H1 (cell line): ENCODE data around the gene PPIL6. TPM values are rescaled to one million over a fixed set of nuclear protein-coding genes. Genes with fewer than 3 reads are reported as not detected.
A peak's percentile ranks its signal among the peaks of the same experiment; 100 is the strongest.

Source experiments
- CTCF ChIA-PET: fragments of 300-600 bp; sonication (Branson Sonifier 250); formaldehyde crosslinking; loops from one replicate; lab custom pipeline; 2021; ENCODE audit not compliant: partially characterized antibody; lab: Charles Lee
- POLR2A ChIA-PET: fragments of 300-600 bp; sonication (Branson Sonifier 250); formaldehyde crosslinking; loops from one replicate; lab custom pipeline; 2021; ENCODE audit warnings: inconsistent platforms; ENCODE audit not compliant: partially characterized antibody; lab: Charles Lee
- DNase-seq, 2 experiments: peaks; one replicate each; pipeline versions ENCODE4 v3.0.0 to v3.0.0-alpha.2; 2010 to 2022; ENCODE audit warnings: low spot score in 2 of 2, low read depth in 1 of 2, mixed read lengths in 1 of 2
- FAIRE-seq: peaks from 2 replicates; lab custom pipeline; 2011; peaks lifted over from hg19 to GRCh38; lab: Jason Lieb, UNC
- H2AFZ ChIP-seq: 2 replicates; pipeline ENCODE4 v1.8.1; 2012; ENCODE audit warnings: low read length, inconsistent platforms
- H2AK5ac ChIP-seq: 2 replicates; pipeline ENCODE4 v1.6.1; 2013; ENCODE audit warnings: low read depth, low read length
- H2BK120ac ChIP-seq: replicated peaks from 2 replicates; pipeline ENCODE3; 2013; ENCODE audit warnings: low read depth, low read length, inconsistent platforms
- H2BK12ac ChIP-seq: 2 replicates; pipeline ENCODE4 v1.6.1; 2013; ENCODE audit warnings: low read depth, low read length
- H2BK15ac ChIP-seq: 2 replicates; pipeline ENCODE4 v1.6.1; 2013; ENCODE audit warnings: low read length
- H2BK20ac ChIP-seq: 2 replicates; pipeline ENCODE4 v1.6.1; 2013; ENCODE audit warnings: low read length
- H2BK5ac ChIP-seq: 2 replicates; pipeline ENCODE4 v1.6.1; 2013; ENCODE audit warnings: low read depth, low read length
- H3K14ac ChIP-seq: 2 replicates; pipeline ENCODE4 v1.6.1; 2013; ENCODE audit warnings: inconsistent platforms; ENCODE audit not compliant: insufficient read length
- H3K18ac ChIP-seq: 2 replicates; pipeline ENCODE4 v1.6.1; 2013; ENCODE audit warnings: low read length; ENCODE audit errors: extremely low read depth
- H3K23ac ChIP-seq: 2 replicates; pipeline ENCODE4 v1.6.1; 2013; ENCODE audit warnings: inconsistent platforms; ENCODE audit not compliant: insufficient read length
- H3K23me2 ChIP-seq: 2 replicates; pipeline ENCODE4 v1.6.1; 2013; ENCODE audit warnings: low read depth, low read length
- H3K27ac ChIP-seq: 2 replicates; pipeline ENCODE4 v1.6.1; 2011; ENCODE audit warnings: low read depth, low read length, inconsistent platforms
- H3K27me3 ChIP-seq, 4 experiments: replicated peaks in 1 of 4; 1 replicate in 1 of 4; 2 replicates in 3 of 4; pipeline versions ENCODE4 v1.6.1 to v1.8.1; 2011 to 2013; ENCODE audit warnings: low read length in 3 of 4, mild to moderate bottlenecking in 3 of 4, inconsistent platforms in 2 of 4, mixed read lengths in 2 of 4, moderate library complexity in 1 of 4; ENCODE audit not compliant: control insufficient read depth in 3 of 4, insufficient read depth in 3 of 4; ENCODE audit errors: extremely low read depth in 1 of 4
- H3K36me3 ChIP-seq, 4 experiments: 2 replicates each; pipeline versions ENCODE4 v1.6.1 to v1.8.1; 2011 to 2013; ENCODE audit warnings: mild to moderate bottlenecking in 4 of 4, low read length in 3 of 4, moderate library complexity in 2 of 4, control low read depth in 1 of 4, inconsistent platforms in 1 of 4; ENCODE audit not compliant: insufficient read depth in 4 of 4, control insufficient read depth in 2 of 4
- H3K4ac ChIP-seq: replicated peaks from 2 replicates; pipeline ENCODE3; 2013; ENCODE audit warnings: low read length, low read depth, mixed read lengths, inconsistent platforms; ENCODE audit not compliant: insufficient read length
- H3K4me1 ChIP-seq, 4 experiments: replicated peaks in 1 of 4; 1 replicate in 1 of 4; 2 replicates in 3 of 4; pipeline versions ENCODE4 v1.6.1 to v1.8.1; 2011 to 2013; ENCODE audit warnings: low read length in 3 of 4, inconsistent platforms in 2 of 4, mixed read lengths in 1 of 4; ENCODE audit not compliant: insufficient read depth in 4 of 4, control insufficient read depth in 3 of 4
- H3K4me2 ChIP-seq, 2 experiments: 2 replicates each; pipeline versions ENCODE4 v1.6.1 to v1.8.1; 2011 to 2013; ENCODE audit warnings: low read depth in 2 of 2, low read length in 2 of 2, control low read depth in 1 of 2, inconsistent platforms in 1 of 2, mild to moderate bottlenecking in 1 of 2; ENCODE audit not compliant: insufficient read depth in 1 of 2
- H3K4me3 ChIP-seq, 4 experiments: fragments of 200-600, 300-600 bp in 1 of 4; sonication (generic), shearing (Covaris generic), sonication (Bioruptor Twin) in 1 of 4; 2 replicates each; pipeline versions ENCODE4 v1.5.1 to v1.8.1; 2011 to 2016; ENCODE audit warnings: low read length in 4 of 4, low read depth in 3 of 4, control low read depth in 2 of 4, inconsistent platforms in 2 of 4, mild to moderate bottlenecking in 2 of 4, mixed read lengths in 1 of 4, moderate library complexity in 1 of 4; ENCODE audit not compliant: insufficient read depth in 2 of 4; ENCODE audit errors: extremely low read depth in 1 of 4
- H3K56ac ChIP-seq: replicated peaks from 2 replicates; pipeline ENCODE3; 2013; ENCODE audit warnings: low read depth, mild to moderate bottlenecking, mixed read lengths, low read length, inconsistent platforms; ENCODE audit not compliant: insufficient read length
- H3K79me1 ChIP-seq: 2 replicates; pipeline ENCODE4 v1.6.1; 2013; ENCODE audit warnings: low read depth, low read length, control low read depth
- H3K79me2 ChIP-seq, 2 experiments: 2 replicates each; pipeline versions ENCODE4 v1.6.1 to v1.8.1; 2012 to 2013; ENCODE audit warnings: low read length in 2 of 2, mild to moderate bottlenecking in 2 of 2, inconsistent platforms in 1 of 2; ENCODE audit not compliant: insufficient read depth in 2 of 2, control insufficient read depth in 1 of 2
- H3K9ac ChIP-seq, 4 experiments: replicated peaks in 1 of 4; 1 replicate in 1 of 4; 2 replicates in 3 of 4; pipeline versions ENCODE4 v1.6.1 to v1.8.1; 2011 to 2013; ENCODE audit warnings: low read depth in 3 of 4, low read length in 3 of 4, control low read depth in 2 of 4, mild to moderate bottlenecking in 2 of 4, moderate library complexity in 2 of 4, inconsistent platforms in 1 of 4; ENCODE audit errors: extremely low read depth in 1 of 4
- H3K9me3 ChIP-seq, 2 experiments: 2 replicates each; pipeline versions ENCODE4 v1.6.1 to v1.8.1; 2012 to 2013; ENCODE audit warnings: mild to moderate bottlenecking in 2 of 2, moderate library complexity in 2 of 2, control low read depth in 1 of 2, inconsistent platforms in 1 of 2, low read depth in 1 of 2, low read length in 1 of 2, mixed read lengths in 1 of 2; ENCODE audit not compliant: insufficient read depth in 2 of 2
- H4K20me1 ChIP-seq, 2 experiments: replicated peaks in 1 of 2; 2 replicates each; pipeline versions ENCODE3 to v1.8.1; 2011 to 2013; ENCODE audit warnings: inconsistent platforms in 2 of 2, low read length in 2 of 2, mild to moderate bottlenecking in 1 of 2; ENCODE audit not compliant: insufficient read depth in 2 of 2, control insufficient read depth in 1 of 2
- H4K5ac ChIP-seq: 2 replicates; pipeline ENCODE4 v1.6.1; 2013; ENCODE audit warnings: low read length, low read depth, mixed read lengths, inconsistent platforms; ENCODE audit not compliant: insufficient read length
- H4K8ac ChIP-seq: 2 replicates; pipeline ENCODE4 v1.8.0; 2013; ENCODE audit warnings: mild to moderate bottlenecking, moderate library complexity, low read length, inconsistent platforms; ENCODE audit not compliant: insufficient read depth; ENCODE audit errors: extremely low read depth
- H4K91ac ChIP-seq: replicated peaks from 2 replicates; pipeline ENCODE3; 2013; ENCODE audit warnings: low read length, mixed read lengths, inconsistent platforms; ENCODE audit not compliant: insufficient read length
- BCL11A ChIP-seq, 2 experiments: IDR thresholded peaks; one replicate each; pipeline ENCODE4 v1.6.1; 2011; ENCODE audit warnings: low read depth in 2 of 2, low read length in 2 of 2, mild to moderate bottlenecking in 2 of 2
- CTCF ChIP-seq, 3 experiments: IDR thresholded peaks; 1 replicate in 2 of 3; 2 replicates in 1 of 3; pipeline versions ENCODE4 v1.5.1 to v1.6.1; 2011; ENCODE audit warnings: low read length in 3 of 3, mild to moderate bottlenecking in 3 of 3, inconsistent platforms in 2 of 3, low read depth in 1 of 3, moderate library complexity in 1 of 3; ENCODE audit not compliant: insufficient read depth in 1 of 3; ENCODE audit errors: control extremely low read depth in 1 of 3
- EGR1 ChIP-seq: IDR thresholded peaks from 2 replicates; pipeline ENCODE4 v1.6.1; 2011; ENCODE audit warnings: low read depth, low read length, borderline replicate concordance
- HDAC6 ChIP-seq: IDR thresholded peaks from one replicate; pipeline ENCODE4 v1.7.1; 2012; ENCODE audit warnings: low read depth, mild to moderate bottlenecking, inconsistent platforms, low read length, moderate library complexity
- KDM5A ChIP-seq: fragments of 200-600 bp; IDR thresholded peaks from 2 replicates; pipeline ENCODE4 v1.7.1; 2012; ENCODE audit warnings: mild to moderate bottlenecking, low read length, inconsistent platforms, mixed read lengths
- NRF1 ChIP-seq: IDR thresholded peaks from 2 replicates; pipeline ENCODE4 v1.6.1; 2011; ENCODE audit warnings: mild to moderate bottlenecking, low read depth, low read length, improper control_type of control experiment
- POLR2A ChIP-seq, 2 experiments: IDR thresholded peaks; 1 replicate in 1 of 2; 2 replicates in 1 of 2; pipeline ENCODE4 v1.6.1; 2011; ENCODE audit warnings: low read depth in 2 of 2, low read length in 2 of 2, mild to moderate bottlenecking in 2 of 2; ENCODE audit errors: control extremely low read depth in 1 of 2
- RAD21 ChIP-seq, 2 experiments: IDR thresholded peaks in 1 of 2; conservative IDR thresholded peaks in 1 of 2; 2 replicates each; pipeline ENCODE4 v1.6.1; 2011; ENCODE audit warnings: low read depth in 2 of 2, low read length in 2 of 2, improper control_type of control experiment in 1 of 2, inconsistent platforms in 1 of 2, mild to moderate bottlenecking in 1 of 2, moderate library complexity in 1 of 2
- TAF7 ChIP-seq: optimal IDR thresholded peaks from 2 replicates; pipeline ENCODE3; 2011; ENCODE audit warnings: low read depth, mild to moderate bottlenecking, inconsistent platforms, low read length, moderate library complexity, borderline replicate concordance
- USF2 ChIP-seq: IDR thresholded peaks from 2 replicates; pipeline ENCODE4 v1.6.1; 2011; ENCODE audit warnings: low read length, improper control_type of control experiment
- WGBS, 2 experiments: shearing (Covaris generic) in 1 of 2; methylation state at CpG; one replicate each; pipeline versions ENCODE4 v1.1.6 to v1.1.7; 2013 to 2015; ENCODE audit warnings: low lambda C conversion rate in 2 of 2, mixed read lengths in 2 of 2, inconsistent platforms in 1 of 2, low coverage in 1 of 2, missing lambda C conversion rate in 1 of 2; ENCODE audit not compliant: insufficient replicate concordance in 2 of 2, insufficient coverage in 1 of 2, insufficient read length in 1 of 2; ENCODE audit errors: extremely low coverage in 1 of 2, missing lambda C conversion rate in 1 of 2; 5-methylcytosine and 5-hydroxymethylcytosine counted together
- polyA plus RNA-seq, 7 experiments: library from polyadenylated mRNA; depleted of rRNA in 3 of 7; stranded (reverse) in 5 of 7; unstranded in 2 of 7; fragments of >200 nt in 5 of 7; fragments of 200-250 nt in 2 of 7; gene quantifications; 1 replicate in 5 of 7; 2 replicates in 1 of 7; 4 replicates in 1 of 7; pipeline versions ENCODE4 v1.2.1 to v1.2.3, GENCODE V29; 2011 to 2013; ENCODE audit warnings: missing spikeins in 2 of 7, mixed read lengths in 2 of 7
- total RNA-seq: library from RNA; stranded (reverse); fragmentation: NEBNext Ultra II Directional; extraction: Animal tissue kit (Norgen Biotek cat#: 25700); gene quantifications from 2 replicates; pipeline ENCODE4 v1.2.1, GENCODE V29; 2021

PPIL6 gene
- total and polyA plus RNA-seq, 2 of the 8 experiments (the other 6 are each of a cell fraction or from before 2014, with no cell fraction given), result 0.42 to 1.3 TPM

GRCh38 chr6:109340811-109341210, 99.6 kb downstream of the PPIL6 start:
- FAIRE-seq, result no peak
- no peak for TF ChIP-seq HDAC6
- no peak for TF ChIP-seq POLR2A (IDR thresholded peaks at IDR 0.05; ENCODE audit: control extremely low read depth in 1 of 2, low read depth in 2 of 2, low read length in 2 of 2)
- no peak for TF ChIP-seq BCL11A (IDR thresholded peaks at IDR 0.05; ENCODE audit: low read depth in 2 of 2, low read length in 2 of 2)
- no peak for TF ChIP-seq KDM5A
- no peak for TF ChIP-seq NRF1
- TF ChIP-seq EGR1, result no peak
- TF ChIP-seq USF2, result no peak
- no peak for TF ChIP-seq RAD21 (IDR thresholded peaks at IDR 0.05 in 1 of 2, conservative IDR thresholded peaks at IDR 0.05 in 1 of 2; ENCODE audit: low read depth in 2 of 2, low read length in 2 of 2)
- no peak for TF ChIP-seq TAF7
- TF ChIP-seq CTCF (IDR thresholded peaks at IDR 0.05; ENCODE audit: control extremely low read depth in 1 of 3, insufficient read depth in 1 of 3, low read depth in 1 of 3, low read length in 3 of 3), result no peak

More at GRCh38 chr6:109340811-109341210, 99.6 kb downstream of the PPIL6 start:
- ChIA-PET POLR2A (interaction anchor here (2.0 kb wide), 1 partner anchor 11 kb away, joined by 7 read pairs; no protein-coding TSS in a partner anchor), CTCF (interaction anchor here (0.6 to 1.2 kb wide), 4 partner anchors 17 to 446 kb away, joined by 3 read pairs; no protein-coding TSS in a partner anchor)
- Histone ChIP-seq H3K56ac (no peak overlapping the region), H3K9me3 (no peaks in the 10 kb centered on the region), H2BK120ac (no peak overlapping the region), H3K18ac (no peak overlapping the region), H4K91ac (no peak overlapping the region), H4K5ac (no peak overlapping the region), H3K79me1 (no peaks in the 10 kb centered on the region), H4K8ac (no peak overlapping the region), H2AK5ac (no peak overlapping the region), H2AFZ (no peak overlapping the region), H2BK20ac (no peak overlapping the region), H2BK5ac (no peak overlapping the region), H3K9ac (0 out of 7 replicates have a peak overlapping the region, but pooled peaks of 1 of the 4 experiments have one; percentile 28), H3K27me3 (no peaks in the 10 kb centered on the region; a peak in 1 of 7 replicates), H4K20me1 (no peaks in the 10 kb centered on the region), H2BK12ac (no peak overlapping the region), H3K23me2 (no peaks in the 10 kb centered on the region), H2BK15ac (no peak overlapping the region), H3K27ac (no peak overlapping the region), H3K14ac (no peak overlapping the region), H3K4me1 (no peaks in the 10 kb centered on the region), H3K4me2 (no peak overlapping the region), H3K4me3 (no peak overlapping the region), H3K4ac (no peak overlapping the region), H3K23ac (no peak overlapping the region), H3K79me2 (no peaks in the 10 kb centered on the region), H3K36me3 (no peaks in the 10 kb centered on the region)
- no peak for DNase-seq
- 97% methylated on average over 4 of the region's 4 CpGs; no CpG with 5 or more reads in 1 of the 2 experiments for WGBS, 2 experiments
